HG03066 (cell line): Measurements from ENCODE around the gene RNU1-3.
"Not testable (repeated sequence)": the region's sequence is repeated elsewhere in the genome, so short reads cannot be mapped to it uniquely, and the experiment has no call there.

Source experiments
- ATAC-seq: cut with Tn5 transposase; IDR thresholded peaks from one replicate; pipeline ENCODE4 v1.9.1; 2021; ENCODE audit warnings: low read depth; ENCODE audit not compliant: unreplicated experiment

RNU1-3 gene

GRCh38 chr1:16696507-16697150, 29.9 kb upstream of the RNU1-3 start:
- ATAC-seq: not testable (repeated sequence)

- not testable (repeated sequence) for ATAC-seq
Observed at GRCh38 chr1:16694308-16694702, 27.6 kb upstream of the RNU1-3 start.

- not testable (repeated sequence) for ATAC-seq
Observed at GRCh38 chr1:16693449-16694307, 26.9 kb upstream of the RNU1-3 start.

GRCh38 chr1:16692717-16693448, 26.1 kb upstream of the RNU1-3 start:
- not testable (repeated sequence) for ATAC-seq

- not testable (repeated sequence) for ATAC-seq
Observed at GRCh38 chr1:16692283-16692682, 25.5 kb upstream of the RNU1-3 start.

GRCh38 chr1:16690971-16691682, 24.4 kb upstream of the RNU1-3 start:
- ATAC-seq: not testable (repeated sequence)

GRCh38 chr1:16687132-16687800, 20.5 kb upstream of the RNU1-3 start:
- not testable (repeated sequence) for ATAC-seq

GRCh38 chr1:16685445-16686371, 19.0 kb upstream of the RNU1-3 start:
- ATAC-seq: not testable (repeated sequence)

- ATAC-seq: not testable (repeated sequence)
Observed at GRCh38 chr1:16684738-16685337, 18.1 kb upstream of the RNU1-3 start.

- not testable (repeated sequence) for ATAC-seq
Observed at GRCh38 chr1:16684152-16684551, 17.4 kb upstream of the RNU1-3 start.

GRCh38 chr1:16682803-16683202, 16.1 kb upstream of the RNU1-3 start:
- ATAC-seq: not testable (repeated sequence)

GRCh38 chr1:16680366-16680765, 13.6 kb upstream of the RNU1-3 start:
- not testable (repeated sequence) for ATAC-seq

- no peak for ATAC-seq
Observed at GRCh38 chr1:16677552-16678431, 11.0 kb upstream of the RNU1-3 start.

- not testable (repeated sequence) for ATAC-seq
Observed at GRCh38 chr1:16676661-16677523, 10.1 kb upstream of the RNU1-3 start.

GRCh38 chr1:16675118-16675510, 8.4 kb upstream of the RNU1-3 start:
- ATAC-seq: not testable (repeated sequence)

GRCh38 chr1:16673976-16674375, 7.2 kb upstream of the RNU1-3 start:
- not testable (repeated sequence) for ATAC-seq
